Stimulated activated CD4-positive, alpha-beta T cell treated with anti-CD3 and anti-CD28 coated beads, Interleukin-15, amount 100 ng/mL, for 1 hour (primary cell): ENCODE results near the gene C9orf152.

ENCODE experiments used
- DNase-seq, 2 donors: peaks; one replicate each; pipeline ENCODE4 v3.0.0-alpha.2; 2020; ENCODE audit warnings: low read depth in 1 of 2, low spot score in 1 of 2

Gene C9orf152

GRCh38 chr9:110183208-110184145 is 24.5 kb downstream of the C9orf152 start:
- no peak for DNase-seq

GRCh38 chr9:110180511-110181434 is 27.2 kb downstream of the C9orf152 start:
- no peak for DNase-seq

GRCh38 chr9:110179734-110180133 is 28.2 kb downstream of the C9orf152 start:
- no peak for DNase-seq

- no peak for DNase-seq
Observed at GRCh38 chr9:110178281-110178680, 29.7 kb downstream of the C9orf152 start.

GRCh38 chr9:110175275-110175968 is 32.5 kb downstream of the C9orf152 start:
- DNase-seq, result no peak

- no peak for DNase-seq
Observed at GRCh38 chr9:110173322-110173642, 34.7 kb downstream of the C9orf152 start.

- DNase-seq, result no peak
Observed at GRCh38 chr9:110170357-110171257, 37.4 kb downstream of the C9orf152 start.

GRCh38 chr9:110168486-110168885 is 39.5 kb downstream of the C9orf152 start:
- DNase-seq, result no peak

- DNase-seq, result no peak
Observed at GRCh38 chr9:110161940-110162339, 46.0 kb downstream of the C9orf152 start.

- DNase-seq, result no peak
Observed at GRCh38 chr9:110160685-110161084, 47.3 kb downstream of the C9orf152 start.

GRCh38 chr9:110160123-110160522 is 47.8 kb downstream of the C9orf152 start:
- DNase-seq, result no peak

- DNase-seq, result no peak
Observed at GRCh38 chr9:110157823-110158664, 49.9 kb downstream of the C9orf152 start.

GRCh38 chr9:110156902-110157301 is 51.1 kb downstream of the C9orf152 start:
- no peak for DNase-seq

- no peak for DNase-seq
Observed at GRCh38 chr9:110156416-110156815, 51.5 kb downstream of the C9orf152 start.

- no peak for DNase-seq
Observed at GRCh38 chr9:110155751-110156150, 52.2 kb downstream of the C9orf152 start.

- DNase-seq, result no peak
Observed at GRCh38 chr9:110153431-110153830, 54.5 kb downstream of the C9orf152 start.

- no peak for DNase-seq
Observed at GRCh38 chr9:110152704-110153374, 55.1 kb downstream of the C9orf152 start.
